GM18502 (cell line): ENCODE data around the gene MSH4.
A peak's percentile ranks its signal among the peaks of the same experiment; 100 is the strongest.
"Not testable (repeated sequence)": the region's sequence is repeated elsewhere in the genome, so short reads cannot be mapped to it uniquely, and the experiment has no call there.

Source experiments
- ATAC-seq: cut with Tn5 transposase; IDR thresholded peaks from one replicate; pipeline ENCODE4 v1.9.1; 2021; ENCODE audit warnings: mild to moderate bottlenecking; ENCODE audit not compliant: unreplicated experiment, poor library complexity

Gene MSH4

DNA sequence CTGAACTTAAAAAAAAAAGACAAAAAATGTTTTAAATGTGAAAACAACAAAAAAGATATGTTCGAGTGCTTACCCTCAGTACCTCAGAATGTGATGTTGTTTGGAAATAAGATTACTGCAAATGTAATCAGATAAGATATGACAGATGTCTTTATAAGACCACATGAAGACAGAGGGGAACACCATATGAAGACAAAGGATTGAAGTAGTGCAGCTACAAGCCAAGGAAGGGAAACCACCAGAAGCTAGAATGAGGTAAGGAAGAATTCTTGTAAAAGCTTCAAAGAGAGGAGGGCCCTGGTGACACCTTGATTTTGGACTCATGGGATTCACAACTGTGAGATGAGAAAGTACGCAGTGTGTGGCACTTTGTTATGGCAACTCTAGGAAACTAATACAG lies 120.2 kb downstream of the MSH4 start:
- ATAC-seq = no peak

DNA sequence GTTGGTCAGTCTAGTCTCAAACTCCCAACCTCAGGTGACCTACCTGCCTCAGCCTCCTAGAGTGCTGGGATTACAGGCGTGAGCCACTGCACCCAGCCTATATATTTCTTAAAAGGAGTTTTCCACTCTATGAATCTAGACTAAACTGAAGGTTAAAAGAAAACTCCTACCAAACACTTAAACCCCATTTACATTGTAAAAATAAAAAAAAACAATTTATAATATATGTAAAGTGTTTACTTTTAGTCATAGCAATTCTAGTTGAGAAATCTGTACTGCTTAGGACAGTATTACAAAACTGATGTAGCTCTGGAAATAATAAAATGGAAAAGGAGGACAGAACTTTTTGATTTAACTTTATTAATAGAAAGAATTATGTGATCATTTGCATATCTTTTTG lies 126.0 kb downstream of the MSH4 start:
- ATAC-seq = no peak

DNA sequence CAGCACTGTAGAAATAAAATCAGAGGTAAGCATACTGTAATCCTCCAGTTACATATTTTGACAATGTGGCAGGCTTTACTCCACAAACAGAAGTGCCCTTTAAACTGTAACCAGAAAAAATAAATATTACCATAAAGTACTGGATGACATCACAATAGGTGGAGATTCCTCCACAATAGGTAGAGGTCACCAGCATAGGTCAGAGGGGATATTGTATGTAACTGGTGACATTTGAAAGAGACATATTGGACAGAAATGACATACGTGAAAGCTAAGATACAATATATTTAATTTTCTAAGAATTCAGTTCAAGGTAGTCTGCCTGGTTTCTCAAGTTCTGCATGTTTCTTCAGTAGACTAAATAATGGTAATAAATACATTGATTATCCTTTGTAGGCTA lies 135.6 kb downstream of the MSH4 start, which contains the start of gene ASB17:
Gene ASB17 (minus strand): TSS at position 101 of the 400 bp plus-strand sequence. CDS start 113 bp downstream, outside the sequence.
- no peak for ATAC-seq

DNA sequence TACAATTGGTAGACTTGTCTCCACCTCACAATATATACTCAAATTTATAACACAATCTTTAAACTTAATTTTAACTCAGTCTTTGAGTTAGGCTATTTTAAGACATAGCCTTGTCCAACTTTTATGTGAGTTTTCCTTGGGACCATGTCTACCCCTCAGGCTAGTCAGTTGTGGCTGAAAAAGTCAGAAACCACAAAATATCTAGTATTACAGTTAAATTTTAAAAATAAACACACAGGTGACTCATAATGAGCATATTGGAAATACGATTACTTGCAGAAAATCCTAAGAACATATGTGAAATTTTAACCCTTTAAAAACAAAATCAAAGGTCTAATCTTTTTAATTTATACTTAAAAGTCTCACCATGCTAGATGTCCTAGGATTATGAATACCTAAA lies 140.4 kb downstream of the MSH4 start:
- peak; percentile 78 for ATAC-seq

DNA sequence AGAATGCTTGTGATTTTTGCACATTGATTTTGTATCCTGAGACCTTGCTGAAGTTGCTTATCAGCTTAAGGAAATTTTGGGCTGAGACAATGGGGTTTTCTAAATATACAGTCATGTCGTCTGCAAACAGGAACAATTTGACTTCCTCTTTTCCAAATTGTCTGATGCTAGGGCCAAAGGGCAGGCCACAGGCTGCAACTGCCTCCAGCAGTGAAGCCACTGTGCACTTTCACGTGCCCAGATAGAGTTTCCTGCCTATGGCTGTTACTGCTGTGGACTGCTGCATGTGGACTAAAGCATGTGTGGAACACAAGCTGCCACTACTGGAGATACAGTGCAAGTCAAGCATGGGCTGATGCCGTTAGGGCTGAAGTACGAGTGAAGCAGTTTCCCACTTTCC lies 146.4 kb downstream of the MSH4 start:
- ATAC-seq = not testable (repeated sequence)

DNA sequence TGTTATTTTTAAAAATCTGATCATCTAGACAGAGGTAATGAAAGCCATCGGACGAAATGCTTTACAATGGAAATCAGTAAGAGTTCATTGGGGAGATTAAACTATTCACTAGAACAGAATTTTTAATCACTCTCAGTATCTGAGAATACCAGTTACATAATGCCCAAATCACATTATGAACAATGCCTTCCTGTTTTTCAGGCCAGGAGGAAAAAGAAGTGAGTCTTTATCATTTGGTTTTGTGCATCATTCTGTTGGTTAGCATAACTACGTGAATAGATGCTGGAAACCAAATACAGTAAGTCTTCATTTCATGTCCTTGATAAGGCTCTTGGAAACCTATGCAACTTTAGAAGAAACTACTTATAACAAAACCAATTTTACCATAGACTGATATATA lies 153.5 kb downstream of the MSH4 start:
- no peak for ATAC-seq

DNA sequence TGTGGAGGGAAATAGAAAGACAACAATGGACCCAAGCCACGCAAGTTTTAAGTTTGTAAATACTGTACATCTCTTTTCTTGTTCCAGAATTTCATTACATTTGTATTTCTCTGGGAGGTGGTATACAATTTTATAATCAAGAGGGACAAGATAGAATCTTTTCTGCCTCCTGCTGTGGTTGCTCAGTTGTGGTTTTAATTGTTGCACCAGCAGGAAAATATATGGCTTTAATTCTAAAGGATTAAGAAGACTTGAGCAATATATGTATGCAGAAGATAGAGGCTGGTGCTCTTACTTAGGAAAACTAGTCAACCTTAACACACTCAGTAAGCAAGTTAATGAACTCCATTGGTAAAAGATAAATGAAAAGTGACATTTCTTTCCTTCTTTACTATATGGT lies 155.3 kb downstream of the MSH4 start:
- ATAC-seq = no peak

DNA sequence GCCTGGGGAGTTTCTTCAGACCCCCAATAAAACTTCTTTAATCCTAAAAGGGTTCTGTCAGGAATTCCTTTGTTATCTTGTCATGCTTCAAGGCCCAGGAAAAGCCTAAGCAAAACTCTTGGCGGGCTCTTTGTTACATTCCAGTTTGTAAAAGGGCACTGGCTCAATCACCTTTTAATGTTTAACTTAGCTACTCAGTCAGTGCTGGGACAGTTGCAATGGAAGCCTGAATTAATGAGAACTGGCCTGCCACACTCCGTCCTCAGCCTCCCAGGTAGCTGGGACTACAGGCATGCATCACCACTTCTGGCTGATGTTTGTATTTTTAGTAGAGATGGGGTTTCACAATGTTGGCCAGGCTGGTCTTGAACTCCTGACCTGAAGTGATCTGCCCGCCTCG lies 156.8 kb downstream of the MSH4 start:
- no peak for ATAC-seq

DNA sequence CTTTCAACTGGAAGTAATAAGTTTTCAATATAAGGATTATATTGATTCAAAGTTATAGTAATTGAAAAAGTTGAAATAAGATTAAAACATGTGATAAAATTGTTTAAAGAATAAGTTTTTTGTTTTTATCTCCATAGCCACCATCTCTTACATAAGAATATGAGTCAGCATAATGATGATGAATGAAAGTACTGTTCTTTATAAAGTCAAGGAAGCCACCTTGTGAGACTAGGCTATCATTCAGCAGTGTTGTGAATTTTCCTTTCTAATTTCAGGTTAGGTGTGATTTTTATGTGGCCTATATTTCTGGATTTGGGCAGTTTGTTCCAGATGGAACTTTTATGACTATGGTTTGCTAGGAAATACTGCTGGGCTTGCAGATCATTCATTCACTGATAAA lies 157.9 kb downstream of the MSH4 start:
- no peak for ATAC-seq
